Ishikawa (cell line): ENCODE data around the gene SMIM1.

Source experiments
- CEBPB ChIP-seq: IDR thresholded peaks from 2 replicates; pipeline ENCODE4 v1.6.1; 2012
- CREB1 ChIP-seq: IDR thresholded peaks from 2 replicates; pipeline ENCODE4 v1.6.1; 2012; ENCODE audit warnings: low read depth
- EGR1 ChIP-seq: IDR thresholded peaks from 2 replicates; pipeline ENCODE4 v1.6.1; 2012
- EP300 ChIP-seq: IDR thresholded peaks from 2 replicates; pipeline ENCODE4 v1.6.1; 2012; ENCODE audit warnings: borderline replicate concordance
- FOXM1 ChIP-seq: IDR thresholded peaks from 2 replicates; pipeline ENCODE4 v1.6.1; 2012; ENCODE audit warnings: low read depth, borderline replicate concordance
- MAX ChIP-seq: IDR thresholded peaks from 2 replicates; pipeline ENCODE4 v1.6.1; 2012
- NFIC ChIP-seq: IDR thresholded peaks from 2 replicates; pipeline ENCODE4 v1.6.1; 2012
- RAD21 ChIP-seq: IDR thresholded peaks from 2 replicates; pipeline ENCODE4 v1.6.1; 2012; ENCODE audit warnings: low read depth
- REST ChIP-seq: IDR thresholded peaks from 2 replicates; pipeline ENCODE4 v1.6.1; 2012; ENCODE audit warnings: low read depth, mild to moderate bottlenecking
- TAF1 ChIP-seq: IDR thresholded peaks from 2 replicates; pipeline ENCODE4 v1.6.1; 2012; ENCODE audit warnings: low read depth, mild to moderate bottlenecking
- TCF12 ChIP-seq: IDR thresholded peaks from 2 replicates; pipeline ENCODE4 v1.6.1; 2012; ENCODE audit warnings: low read depth
- TEAD4 ChIP-seq: IDR thresholded peaks from 2 replicates; pipeline ENCODE4 v1.6.1; 2012
- USF1 ChIP-seq: IDR thresholded peaks from 2 replicates; pipeline ENCODE4 v1.6.1; 2012
- YY1 ChIP-seq: IDR thresholded peaks from 2 replicates; pipeline ENCODE4 v1.6.1; 2012; ENCODE audit warnings: low read depth
- ZBTB7A ChIP-seq: IDR thresholded peaks from 2 replicates; pipeline ENCODE4 v1.6.1; 2012; ENCODE audit warnings: low read depth

SMIM1 gene

GRCh38 chr1:3772715-3773571, at the start of gene SMIM1:
Gene SMIM1 (plus strand): TSS chr1:3772749. CDS start chr1:3775374, 2,625 bp downstream.
- TF ChIP-seq USF1 (no peak), CEBPB (no peak), ZBTB7A (no peak), YY1 (no peak), EP300 (no peak), NFIC (no peak), MAX (no peak), REST (no peak), TAF1 (no peak), TEAD4 (no peak), FOXM1 (no peak), CREB1 (no peak), RAD21 (no peak), EGR1 (no peak), TCF12 (no peak)

GRCh38 chr1:3722846-3723245, 49.7 kb upstream of the SMIM1 start:
- TF ChIP-seq USF1 (no peak), NFIC (peak; percentile 39; the same call in 1 of the 2 replicates)

GRCh38 chr1:3724416-3725030, 48.0 kb upstream of the SMIM1 start:
- peak; percentile 88 for TF ChIP-seq RAD21

- no peak for TF ChIP-seq YY1
- no peak for TF ChIP-seq FOXM1
- no peak for TF ChIP-seq CEBPB
- no peak for TF ChIP-seq ZBTB7A
- TF ChIP-seq USF1: no peak
- no peak for TF ChIP-seq REST
- TF ChIP-seq RAD21: no peak
These were observed 47.2 kb upstream of the SMIM1 start for GRCh38 chr1:3725366-3725765.

GRCh38 chr1:3727042-3727824, 45.3 kb upstream of the SMIM1 start:
- TF ChIP-seq RAD21 (peak; percentile 38; the same call in 1 of the 2 replicates), CEBPB (no peak), TEAD4 (no peak), NFIC (no peak), TCF12 (no peak), ZBTB7A (no peak)
